ENCODE data around the gene LPCAT1. TPM values are rescaled to one million over a fixed set of nuclear protein-coding genes. Genes with fewer than 3 reads are reported as not detected.

LPCAT1 gene
- total RNA-seq, 1 experiment from 2014 or later, result 59.8 TPM

DNA sequence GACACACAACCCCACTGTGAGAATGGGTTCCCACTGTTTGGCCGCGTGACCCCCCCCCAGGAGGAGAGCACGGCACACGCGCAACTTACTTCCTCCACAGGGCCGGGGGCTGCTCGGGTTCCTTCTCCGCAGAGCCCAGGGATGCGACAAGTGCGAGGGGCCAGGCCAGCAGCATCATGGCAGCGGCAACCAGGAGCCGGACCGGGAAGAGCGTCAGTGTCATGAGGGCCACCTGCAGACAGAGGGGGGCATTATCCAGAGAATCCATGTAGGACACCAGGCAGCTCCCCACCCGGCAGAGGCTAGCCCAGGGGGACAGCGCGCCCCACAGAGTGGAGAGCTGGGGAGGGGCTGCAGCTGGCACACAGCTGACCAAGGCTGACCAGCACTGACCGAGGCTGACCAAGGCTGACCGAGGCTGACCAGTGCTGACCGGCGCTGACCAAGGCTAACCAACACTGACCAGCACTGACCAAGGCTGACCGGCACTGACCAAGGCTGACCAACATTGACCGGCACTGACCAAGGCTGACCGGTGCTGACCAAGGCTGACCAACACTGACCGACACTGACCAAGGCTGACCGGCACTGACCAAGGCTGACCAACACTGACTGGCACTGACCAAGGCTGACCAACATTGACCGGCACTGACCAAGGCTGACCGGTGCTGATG, 22.3 kb downstream of the LPCAT1 start:
- Histone ChIP-seq H3K27me3 (ENCODE audit: control insufficient read depth, insufficient read depth, low read length) (no peaks in the 10 kb centered on the region), H3K4me1 (ENCODE audit: control insufficient read depth, insufficient read depth, low read length) (no peaks in the 10 kb centered on the region), H3K9me3 (ENCODE audit: control insufficient read depth, insufficient read depth, low read depth, low read length) (no peaks in the 10 kb centered on the region), H3K27ac (ENCODE audit: low read length) (no peak overlapping the region), H3K4me3 (ENCODE audit: low read depth in 2 of 2, low read length in 2 of 2) (no peak overlapping the region), H3K36me3 (ENCODE audit: control insufficient read depth, insufficient read depth, low read length) (no peaks in the 10 kb centered on the region)
- ChIA-PET POLR2A (no interaction called here), CTCF (no interaction called here)
- ATAC-seq, result no peak
- no peak for DNase-seq (ENCODE audit: low read depth, low spot score)
- BruUV-seq (replicated peaks), result no TSS peak
- in situ Hi-C loops (cut with HindIII; ENCODE audit: low pct_unique_long_range_greater_than_20kb, low sequenced_read_pairs) (no loop called here), intact Hi-C loops (cut with micrococcal nuclease; ENCODE audit: unreplicated experiment) (no loop called here)
- TF ChIP-seq TCF7L2 (IDR thresholded peaks at IDR 0.05; ENCODE audit: low read depth, low read length), result no peak
- TF ChIP-seq, protein P1, sequence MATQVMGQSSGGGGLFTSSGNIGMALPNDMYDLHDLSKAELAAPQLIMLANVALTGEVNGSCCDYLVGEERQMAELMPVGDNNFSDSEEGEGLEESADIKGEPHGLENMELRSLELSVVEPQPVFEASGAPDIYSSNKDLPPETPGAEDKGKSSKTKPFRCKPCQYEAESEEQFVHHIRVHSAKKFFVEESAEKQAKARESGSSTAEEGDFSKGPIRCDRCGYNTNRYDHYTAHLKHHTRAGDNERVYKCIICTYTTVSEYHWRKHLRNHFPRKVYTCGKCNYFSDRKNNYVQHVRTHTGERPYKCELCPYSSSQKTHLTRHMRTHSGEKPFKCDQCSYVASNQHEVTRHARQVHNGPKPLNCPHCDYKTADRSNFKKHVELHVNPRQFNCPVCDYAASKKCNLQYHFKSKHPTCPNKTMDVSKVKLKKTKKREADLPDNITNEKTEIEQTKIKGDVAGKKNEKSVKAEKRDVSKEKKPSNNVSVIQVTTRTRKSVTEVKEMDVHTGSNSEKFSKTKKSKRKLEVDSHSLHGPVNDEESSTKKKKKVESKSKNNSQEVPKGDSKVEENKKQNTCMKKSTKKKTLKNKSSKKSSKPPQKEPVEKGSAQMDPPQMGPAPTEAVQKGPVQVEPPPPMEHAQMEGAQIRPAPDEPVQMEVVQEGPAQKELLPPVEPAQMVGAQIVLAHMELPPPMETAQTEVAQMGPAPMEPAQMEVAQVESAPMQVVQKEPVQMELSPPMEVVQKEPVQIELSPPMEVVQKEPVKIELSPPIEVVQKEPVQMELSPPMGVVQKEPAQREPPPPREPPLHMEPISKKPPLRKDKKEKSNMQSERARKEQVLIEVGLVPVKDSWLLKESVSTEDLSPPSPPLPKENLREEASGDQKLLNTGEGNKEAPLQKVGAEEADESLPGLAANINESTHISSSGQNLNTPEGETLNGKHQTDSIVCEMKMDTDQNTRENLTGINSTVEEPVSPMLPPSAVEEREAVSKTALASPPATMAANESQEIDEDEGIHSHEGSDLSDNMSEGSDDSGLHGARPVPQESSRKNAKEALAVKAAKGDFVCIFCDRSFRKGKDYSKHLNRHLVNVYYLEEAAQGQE (IDR thresholded peaks at IDR 0.05; ENCODE audit: insufficient read depth in 1 of 2, low read depth in 2 of 2, low read length in 1 of 2), result peak in 1 of 2 experiments; percentile 30; a peak in 1 of 4 replicates

DNA sequence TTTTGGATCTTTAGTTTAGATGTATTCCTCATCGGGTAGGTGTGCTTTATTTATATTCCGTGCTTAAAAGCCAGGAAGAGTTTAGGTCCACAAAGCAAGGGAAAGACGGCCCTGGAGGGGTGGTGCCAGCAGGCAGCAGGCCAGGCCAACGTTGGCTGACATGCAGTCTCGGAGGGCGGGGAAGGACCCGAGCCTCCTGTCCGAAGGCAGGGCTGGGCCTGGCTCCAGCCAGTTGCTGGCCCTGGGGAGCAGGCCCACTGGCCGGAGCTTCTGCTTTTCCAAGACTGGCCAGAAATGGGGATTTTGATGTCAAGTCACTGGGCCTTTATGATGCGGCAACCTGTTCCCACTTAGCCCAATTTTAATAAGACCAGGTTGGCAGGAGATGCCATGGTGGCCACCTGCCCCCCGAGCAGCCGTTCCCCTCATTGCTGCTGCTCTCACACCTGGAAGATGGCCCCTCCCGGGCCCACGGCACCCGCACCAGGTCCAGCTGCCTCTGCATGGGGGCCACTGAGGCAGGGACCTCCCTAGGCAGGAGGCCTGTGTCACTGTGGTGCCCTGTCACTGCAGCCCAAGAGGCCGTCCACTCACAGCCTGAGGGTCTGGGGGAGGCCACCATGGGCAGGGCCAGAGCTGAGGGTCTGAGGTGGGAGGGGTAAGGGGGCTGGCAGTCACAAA, 23.2 kb downstream of the LPCAT1 start:
- no peaks in the 10 kb centered on the region for H3K36me3 ChIP-seq (ENCODE audit: control insufficient read depth, insufficient read depth, low read length)
- ChIA-PET CTCF (no interaction called here), POLR2A (no interaction called here)
- DNase-seq (ENCODE audit: low read depth, low spot score) (no peak), ATAC-seq (no peak)
- no peaks in the 10 kb centered on the region for H3K9me3 ChIP-seq (ENCODE audit: control insufficient read depth, insufficient read depth, low read depth, low read length)
- H3K27ac ChIP-seq (ENCODE audit: low read length), result no peak overlapping the region
- BruUV-seq (replicated peaks), result no TSS peak
- TF ChIP-seq, protein P1 (IDR thresholded peaks at IDR 0.05; ENCODE audit: insufficient read depth in 1 of 2, low read depth in 2 of 2, low read length in 1 of 2), result no peak
- TF ChIP-seq TCF7L2 (IDR thresholded peaks at IDR 0.05; ENCODE audit: low read depth, low read length), result no peak
- TF ChIP-seq POLR2AphosphoS5 (IDR thresholded peaks at IDR 0.05; ENCODE audit: low read depth, low read length), result no peak
- no peak for TF ChIP-seq SIN3A (IDR thresholded peaks at IDR 0.05; ENCODE audit: borderline replicate concordance, insufficient read depth, low read depth, low read length)
- TF ChIP-seq, protein P2, sequence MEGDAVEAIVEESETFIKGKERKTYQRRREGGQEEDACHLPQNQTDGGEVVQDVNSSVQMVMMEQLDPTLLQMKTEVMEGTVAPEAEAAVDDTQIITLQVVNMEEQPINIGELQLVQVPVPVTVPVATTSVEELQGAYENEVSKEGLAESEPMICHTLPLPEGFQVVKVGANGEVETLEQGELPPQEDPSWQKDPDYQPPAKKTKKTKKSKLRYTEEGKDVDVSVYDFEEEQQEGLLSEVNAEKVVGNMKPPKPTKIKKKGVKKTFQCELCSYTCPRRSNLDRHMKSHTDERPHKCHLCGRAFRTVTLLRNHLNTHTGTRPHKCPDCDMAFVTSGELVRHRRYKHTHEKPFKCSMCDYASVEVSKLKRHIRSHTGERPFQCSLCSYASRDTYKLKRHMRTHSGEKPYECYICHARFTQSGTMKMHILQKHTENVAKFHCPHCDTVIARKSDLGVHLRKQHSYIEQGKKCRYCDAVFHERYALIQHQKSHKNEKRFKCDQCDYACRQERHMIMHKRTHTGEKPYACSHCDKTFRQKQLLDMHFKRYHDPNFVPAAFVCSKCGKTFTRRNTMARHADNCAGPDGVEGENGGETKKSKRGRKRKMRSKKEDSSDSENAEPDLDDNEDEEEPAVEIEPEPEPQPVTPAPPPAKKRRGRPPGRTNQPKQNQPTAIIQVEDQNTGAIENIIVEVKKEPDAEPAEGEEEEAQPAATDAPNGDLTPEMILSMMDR (IDR thresholded peaks at IDR 0.05), result no peak
- H3K4me1 ChIP-seq (ENCODE audit: control insufficient read depth, insufficient read depth, low read length), result no peaks in the 10 kb centered on the region
- in situ Hi-C loops (cut with HindIII; ENCODE audit: low pct_unique_long_range_greater_than_20kb, low sequenced_read_pairs) (no loop called here), intact Hi-C loops (cut with micrococcal nuclease; ENCODE audit: unreplicated experiment) (no loop called here)
- no peak overlapping the region for H3K4me3 ChIP-seq (ENCODE audit: low read depth in 2 of 2, low read length in 2 of 2)
- H3K27me3 ChIP-seq (ENCODE audit: control insufficient read depth, insufficient read depth, low read length), result no peaks in the 10 kb centered on the region

All from Panc1 (cell line).